HepG2 (cell line): ENCODE measurements around the gene TFF2. TPM values are rescaled to one million over a fixed set of nuclear protein-coding genes. Genes with fewer than 3 reads are reported as not detected.

Source experiments
- ATAC-seq: fragments of 200-7000 bp; cut with Tn5 transposase; 3 replicates; pipeline ENCODE4 v1.9.1; 2020; ENCODE audit warnings: mild to moderate bottlenecking, moderate library complexity
- BruUV-seq: library from RNA; stranded (reverse); fragments of 400-500 nt; replicated peaks from 2 replicates; lab custom pipeline; 2021; lab: Mats Ljungman, UMichigan
- CTCF ChIA-PET: fragments of 300-600 bp; formaldehyde crosslinking; extraction: SDS; loops from one replicate; lab custom pipeline; 2021; ENCODE audit warnings: low total read pairs, inconsistent platforms, low intra/inter-chr PET ratio; lab: Yijun Ruan, JAX
- POLR2A ChIA-PET: fragments of 350-600 bp; sonication (Branson Sonifier 250); formaldehyde crosslinking; loops from one replicate; lab custom pipeline; 2020; ENCODE audit warnings: antibody characterized with exemption, inconsistent platforms; lab: Yijun Ruan, JAX
- DNase-seq: peaks from one replicate; pipeline ENCODE4 v3.0.0-alpha.2; 2015; ENCODE audit warnings: low spot score
- FAIRE-seq: peaks from 3 replicates; lab custom pipeline; 2011; peaks lifted over from hg19 to GRCh38; lab: Jason Lieb, UNC
- H2AFZ ChIP-seq: one replicate; pipeline ENCODE4 v1.6.1; 2011; ENCODE audit warnings: low read length, inconsistent platforms
- H3K27ac ChIP-seq: fragments of 300-600 bp; 3 replicates; pipeline ENCODE4 v1.8.0; 2011; ENCODE audit warnings: mixed run types, mild to moderate bottlenecking, mixed read lengths, low read length, inconsistent platforms; ENCODE audit not compliant: insufficient read depth; ENCODE audit errors: extremely low read length
- H3K27me3 ChIP-seq, 2 experiments: fragments of 200-600 bp in 1 of 2; 2 replicates in 1 of 2; 3 replicates in 1 of 2; pipeline versions ENCODE4 v1.6.0 to v1.8.0; 2011; ENCODE audit warnings: low read length in 2 of 2, mild to moderate bottlenecking in 2 of 2, moderate library complexity in 2 of 2, inconsistent platforms in 1 of 2; ENCODE audit not compliant: insufficient read depth in 2 of 2, control insufficient read depth in 1 of 2
- H3K36me3 ChIP-seq, 2 experiments: fragments of 200-600 bp in 1 of 2; replicated peaks in 1 of 2; 2 replicates in 1 of 2; 3 replicates in 1 of 2; pipeline versions ENCODE4 v1.5.1 to v1.8.0; 2011; ENCODE audit warnings: low read length in 2 of 2, inconsistent platforms in 1 of 2; ENCODE audit not compliant: insufficient read depth in 2 of 2, control insufficient read depth in 1 of 2
- H3K4me1 ChIP-seq: 2 replicates; pipeline ENCODE4 v1.5.1; 2012; ENCODE audit warnings: low read length, inconsistent platforms; ENCODE audit not compliant: insufficient read depth
- H3K4me2 ChIP-seq: 2 replicates; pipeline ENCODE4 v1.6.0; 2011; ENCODE audit warnings: low read depth, low read length, inconsistent platforms
- H3K4me3 ChIP-seq, 3 experiments: fragments of 200-600 bp in 1 of 3; sonication (generic), shearing (Covaris generic) in 1 of 3; replicated peaks in 1 of 3; 2 replicates each; pipeline ENCODE4 v1.5.1; 2011 to 2016; ENCODE audit warnings: low read length in 3 of 3, inconsistent platforms in 2 of 3, low read depth in 2 of 3, mild to moderate bottlenecking in 2 of 3, control low read depth in 1 of 3, mixed read lengths in 1 of 3; ENCODE audit not compliant: insufficient read depth in 1 of 3
- H3K79me2 ChIP-seq: one replicate; pipeline ENCODE4 v1.6.1; 2011; ENCODE audit warnings: low read length, inconsistent platforms; ENCODE audit not compliant: insufficient read depth
- H3K9ac ChIP-seq: 2 replicates; pipeline ENCODE4 v1.6.0; 2011; ENCODE audit warnings: mild to moderate bottlenecking, low read depth, low read length, inconsistent platforms; ENCODE audit not compliant: insufficient read depth
- H3K9me3 ChIP-seq: 2 replicates; pipeline ENCODE4 v1.5.1; 2012; ENCODE audit warnings: mild to moderate bottlenecking, low read length
- H4K20me1 ChIP-seq: 2 replicates; pipeline ENCODE4 v1.6.0; 2011; ENCODE audit warnings: inconsistent platforms, mild to moderate bottlenecking, low read length, moderate library complexity; ENCODE audit not compliant: insufficient read depth
- ELF3 ChIP-seq: IDR thresholded peaks from 2 replicates; pipeline ENCODE4 v1.6.1; 2016; ENCODE audit warnings: missing genetic modification reagents, missing compliant biosample characterization
- KLF9 ChIP-seq: IDR thresholded peaks from 2 replicates; pipeline ENCODE4 v1.6.1; 2016; ENCODE audit warnings: low read depth
- NFYC ChIP-seq: IDR thresholded peaks from 2 replicates; pipeline ENCODE4 v1.6.1; 2016; ENCODE audit warnings: missing genetic modification reagents, missing compliant biosample characterization
- RFX1 ChIP-seq: fragments of 450-650 bp; IDR thresholded peaks from 2 replicates; pipeline ENCODE4 v1.6.1; 2017
- ZNF124 ChIP-seq: sonication (generic); formaldehyde crosslinking; IDR thresholded peaks from 2 replicates; pipeline ENCODE4 v1.4.0; 2020; ENCODE audit warnings: missing genetic modification reagents
- ZNF232 ChIP-seq: sonication (generic); formaldehyde crosslinking; IDR thresholded peaks from 2 replicates; pipeline ENCODE4 v1.4.0; 2020; ENCODE audit warnings: missing genetic modification reagents, borderline replicate concordance
- ZNF280B ChIP-seq: sonication (generic); formaldehyde crosslinking; IDR thresholded peaks from 2 replicates; pipeline ENCODE4 v1.5.0; 2020; ENCODE audit warnings: missing genetic modification reagents, mild to moderate bottlenecking, borderline replicate concordance
- ZNF333 ChIP-seq: sonication (generic); formaldehyde crosslinking; IDR thresholded peaks from 2 replicates; pipeline ENCODE4 v1.4.0; 2020; ENCODE audit warnings: mild to moderate bottlenecking, missing genetic modification reagents, borderline replicate concordance
- ZNF383 ChIP-seq: sonication (generic); formaldehyde crosslinking; IDR thresholded peaks from 2 replicates; pipeline ENCODE4 v1.4.0; 2020; ENCODE audit warnings: missing genetic modification reagents, mild to moderate bottlenecking, borderline replicate concordance
- ZNF570 ChIP-seq: sonication (generic); formaldehyde crosslinking; IDR thresholded peaks from 2 replicates; pipeline ENCODE4 v1.4.0; 2020; ENCODE audit warnings: mild to moderate bottlenecking, missing genetic modification reagents, borderline replicate concordance
- ZNF616 ChIP-seq: sonication (generic); formaldehyde crosslinking; IDR thresholded peaks from 2 replicates; pipeline ENCODE4 v1.5.0; 2020; ENCODE audit warnings: low read depth, mild to moderate bottlenecking, missing genetic modification reagents
- ZNF619 ChIP-seq: sonication (generic); formaldehyde crosslinking; IDR thresholded peaks from 2 replicates; pipeline ENCODE4 v1.4.0; 2020; ENCODE audit warnings: mild to moderate bottlenecking, missing genetic modification reagents
- WGBS: methylation state at CpG from one replicate; pipeline ENCODE4 v1.1.6; 2017; ENCODE audit warnings: low lambda C conversion rate; 5-methylcytosine and 5-hydroxymethylcytosine counted together
- in situ Hi-C: cut with HindIII; loops from 2 replicates; pipeline ENCODE4 v1.10.0; 2017; ENCODE audit warnings: low pct_unique_long_range_greater_than_20kb; ENCODE audit not compliant: extremely low pct_ligation_motif_present
- intact Hi-C: fragments of 100-400 bp; cut with micrococcal nuclease; formaldehyde crosslinking; loops from one replicate; pipeline ENCODE4 v1.10.0; 2022; ENCODE audit not compliant: unreplicated experiment
- polyA plus RNA-seq, 8 experiments: library from polyadenylated mRNA; depleted of rRNA in 3 of 8; stranded (reverse) in 7 of 8; unstranded in 1 of 8; fragments of >200 nt; fragmentation: Illumina TruSeq in 4 of 8; extraction: Trizol in 4 of 8; gene quantifications; 2 replicates each; pipeline versions ENCODE4 v1.2.1 to v1.2.3, GENCODE V29; 2011 to 2016; ENCODE audit warnings: low read depth in 4 of 8, missing spikeins in 1 of 8, mixed read lengths in 1 of 8; ENCODE audit not compliant: insufficient read depth in 1 of 8
- total RNA-seq, 5 experiments: library from RNA; depleted of rRNA; stranded (reverse); fragments of >200 nt; fragmentation: Illumina TruSeq; extraction: Trizol; gene quantifications; 2 replicates each; pipeline ENCODE4 v1.2.3, GENCODE V29; 2016; ENCODE audit warnings: low read depth in 1 of 5
- TF ChIP-seq, protein P1 (sequence below): sonication (generic); formaldehyde crosslinking; IDR thresholded peaks from 2 replicates; pipeline ENCODE4 v1.4.0; 2020; ENCODE audit warnings: missing genetic modification reagents, borderline replicate concordance

The TFF2 gene
- total and polyA plus RNA-seq, 2 of the 13 experiments (the other 11 are each of a cell fraction or from before 2014, with no cell fraction given), result 1.5 TPM; not detected in 1

DNA sequence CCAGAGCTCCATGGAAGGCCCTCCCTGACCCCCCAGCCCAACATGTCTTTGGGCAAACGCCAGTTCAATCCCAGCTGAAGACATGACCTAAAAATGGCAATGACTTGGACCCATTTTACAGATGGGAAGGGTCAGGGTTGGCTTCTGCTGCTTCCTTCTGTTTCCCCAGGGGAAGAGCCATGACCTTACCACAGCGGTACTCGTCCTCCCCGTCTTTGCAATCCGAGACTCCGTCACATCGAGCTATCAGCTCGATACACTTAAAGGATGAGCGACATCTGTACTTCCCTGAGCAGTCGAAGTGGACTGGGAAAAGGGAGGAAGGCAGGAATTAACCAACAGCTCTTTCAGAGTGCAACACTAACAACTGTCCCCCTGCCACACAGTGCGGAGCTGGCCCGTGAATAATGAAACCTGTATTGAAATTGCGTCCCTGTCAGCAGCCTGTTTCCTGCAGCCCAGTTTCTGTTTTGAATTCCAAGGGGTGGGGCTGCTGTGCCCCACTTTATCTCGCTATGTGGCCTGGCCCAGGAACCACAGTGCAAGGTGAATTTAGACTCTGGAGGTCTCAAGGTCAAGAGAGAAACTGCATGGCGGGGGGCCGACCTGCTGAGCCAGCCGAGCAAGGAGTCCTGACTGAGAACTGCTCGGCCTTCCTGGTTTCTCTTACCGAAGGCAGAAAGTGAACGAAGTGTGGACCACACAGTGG, 38.1 kb upstream of the TFF2 start (continued):
- TF ChIP-seq ZNF616 (CRISPR knock-in tag) (no peak), ZNF570 (CRISPR knock-in tag) (peak; percentile 45; the same call in 1 of the 2 replicates), KLF9 (no peak), ZNF383 (CRISPR knock-in tag) (no peak), ZNF333 (no peak), ELF3 (no peak), ZNF124 (CRISPR knock-in tag) (no peak)
- TF ChIP-seq, all 625 proteins: peak for 52

- DNase-seq (no peak), FAIRE-seq (no peak), ATAC-seq (no peak)
- POLR2A ChIA-PET, result no interaction called here
- Histone ChIP-seq H3K9ac (no peak overlapping the region), H3K27ac (no peak overlapping the region), H3K9me3 (no peaks in the 10 kb centered on the region), H4K20me1 (no peaks in the 10 kb centered on the region), H3K36me3 (no peaks in the 10 kb centered on the region), H2AFZ (no peak overlapping the region), H3K79me2 (no peaks in the 10 kb centered on the region), H3K27me3 (no peaks in the 10 kb centered on the region), H3K4me2 (peak overlapping the region; percentile 84; the same call in 1 of the 2 replicates), H3K4me1 (peaks cover 93% of the 10 kb centered on the region), H3K4me3 (no peak overlapping the region)
- CTCF ChIA-PET, result no interaction called here
- in situ Hi-C loops, result no loop called here
- BruUV-seq, result no TSS peak
- intact Hi-C loops, result no loop called here
- TF ChIP-seq ZNF619 (no peak), NFYC (no peak), RFX1 (no peak), ZNF280B (no peak), ZNF232 (CRISPR knock-in tag) (no peak)
- TF ChIP-seq, protein P1, sequence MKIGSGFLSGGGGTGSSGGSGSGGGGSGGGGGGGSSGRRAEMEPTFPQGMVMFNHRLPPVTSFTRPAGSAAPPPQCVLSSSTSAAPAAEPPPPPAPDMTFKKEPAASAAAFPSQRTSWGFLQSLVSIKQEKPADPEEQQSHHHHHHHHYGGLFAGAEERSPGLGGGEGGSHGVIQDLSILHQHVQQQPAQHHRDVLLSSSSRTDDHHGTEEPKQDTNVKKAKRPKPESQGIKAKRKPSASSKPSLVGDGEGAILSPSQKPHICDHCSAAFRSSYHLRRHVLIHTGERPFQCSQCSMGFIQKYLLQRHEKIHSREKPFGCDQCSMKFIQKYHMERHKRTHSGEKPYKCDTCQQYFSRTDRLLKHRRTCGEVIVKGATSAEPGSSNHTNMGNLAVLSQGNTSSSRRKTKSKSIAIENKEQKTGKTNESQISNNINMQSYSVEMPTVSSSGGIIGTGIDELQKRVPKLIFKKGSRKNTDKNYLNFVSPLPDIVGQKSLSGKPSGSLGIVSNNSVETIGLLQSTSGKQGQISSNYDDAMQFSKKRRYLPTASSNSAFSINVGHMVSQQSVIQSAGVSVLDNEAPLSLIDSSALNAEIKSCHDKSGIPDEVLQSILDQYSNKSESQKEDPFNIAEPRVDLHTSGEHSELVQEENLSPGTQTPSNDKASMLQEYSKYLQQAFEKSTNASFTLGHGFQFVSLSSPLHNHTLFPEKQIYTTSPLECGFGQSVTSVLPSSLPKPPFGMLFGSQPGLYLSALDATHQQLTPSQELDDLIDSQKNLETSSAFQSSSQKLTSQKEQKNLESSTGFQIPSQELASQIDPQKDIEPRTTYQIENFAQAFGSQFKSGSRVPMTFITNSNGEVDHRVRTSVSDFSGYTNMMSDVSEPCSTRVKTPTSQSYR (CRISPR knock-in tag), result no peak
- WGBS, result 92% methylated on average over 6 of the region's 6 CpGs
Measured at GRCh38 chr21:42387843-42388340, 37.1 kb upstream of the TFF2 start.
